Suppressor macrophage treated with lipopolysaccharide for 1 hour (primary cell): Measurements from ENCODE around the gene CNRIP1.

ENCODE experiments used
- DNase-seq, 3 donors: peaks; one replicate each; pipeline ENCODE4 v3.0.0-alpha.2; 2020 to 2022

The CNRIP1 gene

GRCh38 chr2:68250196-68250595, 69.6 kb downstream of the CNRIP1 start:
- DNase-seq = peak in 2 of 3 donors; percentile 16 to 38

GRCh38 chr2:68248806-68249205, 70.9 kb downstream of the CNRIP1 start:
- no peak for DNase-seq

GRCh38 chr2:68248361-68248760, 71.4 kb downstream of the CNRIP1 start:
- no peak for DNase-seq

GRCh38 chr2:68246396-68246795, 73.4 kb downstream of the CNRIP1 start:
- DNase-seq = no peak

- no peak for DNase-seq
Measured at GRCh38 chr2:68245672-68246071, 74.1 kb downstream of the CNRIP1 start.

- no peak for DNase-seq
Measured at GRCh38 chr2:68245066-68245465, 74.7 kb downstream of the CNRIP1 start.

- no peak for DNase-seq
Measured at GRCh38 chr2:68244456-68244855, 75.3 kb downstream of the CNRIP1 start.
